Transverse colon (tissue), 3 donors: ENCODE results near the gene MTHFD2L.

Source experiments
- POLR2A ChIP-seq: fragments of 450-650 bp; IDR thresholded peaks from one replicate; pipeline ENCODE4 v1.6.1; 2016; ENCODE audit warnings: antibody characterized with exemption, mild to moderate bottlenecking, moderate library complexity
- TF ChIP-seq, protein P1 (sequence below), 5 experiments: fragments of 200-600 bp in 3 of 5; fragments of 450-650 bp in 2 of 5; sonication (generic) in 3 of 5; IDR thresholded peaks; 1 replicate in 2 of 5; 2 replicates in 3 of 5; pipeline ENCODE4 v1.5.1; 2016 to 2017; ENCODE audit warnings: antibody characterized with exemption in 5 of 5, inconsistent platforms in 3 of 5, mild to moderate bottlenecking in 2 of 5, moderate library complexity in 1 of 5

DNA sequence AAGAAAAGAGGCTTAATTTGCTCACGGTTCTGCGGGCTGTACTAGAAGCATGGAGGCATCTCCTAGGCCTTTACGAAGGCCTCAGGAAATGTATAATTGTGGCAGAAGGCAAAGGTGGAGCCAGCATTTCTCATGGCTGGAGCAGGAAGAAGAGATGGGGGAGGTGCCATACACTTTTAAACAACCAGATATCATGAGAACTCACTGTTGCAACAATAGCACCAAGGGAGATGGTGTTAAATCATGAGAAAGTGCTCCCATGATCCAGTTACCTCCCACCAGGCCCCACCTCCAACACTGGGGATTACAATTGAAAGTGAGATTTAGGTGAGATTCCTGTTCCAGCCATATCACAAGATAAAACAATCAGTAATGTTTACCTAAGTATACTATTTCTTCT is 45.5 kb downstream of the MTHFD2L start:
- TF ChIP-seq POLR2A: no peak
- TF ChIP-seq, protein P1, sequence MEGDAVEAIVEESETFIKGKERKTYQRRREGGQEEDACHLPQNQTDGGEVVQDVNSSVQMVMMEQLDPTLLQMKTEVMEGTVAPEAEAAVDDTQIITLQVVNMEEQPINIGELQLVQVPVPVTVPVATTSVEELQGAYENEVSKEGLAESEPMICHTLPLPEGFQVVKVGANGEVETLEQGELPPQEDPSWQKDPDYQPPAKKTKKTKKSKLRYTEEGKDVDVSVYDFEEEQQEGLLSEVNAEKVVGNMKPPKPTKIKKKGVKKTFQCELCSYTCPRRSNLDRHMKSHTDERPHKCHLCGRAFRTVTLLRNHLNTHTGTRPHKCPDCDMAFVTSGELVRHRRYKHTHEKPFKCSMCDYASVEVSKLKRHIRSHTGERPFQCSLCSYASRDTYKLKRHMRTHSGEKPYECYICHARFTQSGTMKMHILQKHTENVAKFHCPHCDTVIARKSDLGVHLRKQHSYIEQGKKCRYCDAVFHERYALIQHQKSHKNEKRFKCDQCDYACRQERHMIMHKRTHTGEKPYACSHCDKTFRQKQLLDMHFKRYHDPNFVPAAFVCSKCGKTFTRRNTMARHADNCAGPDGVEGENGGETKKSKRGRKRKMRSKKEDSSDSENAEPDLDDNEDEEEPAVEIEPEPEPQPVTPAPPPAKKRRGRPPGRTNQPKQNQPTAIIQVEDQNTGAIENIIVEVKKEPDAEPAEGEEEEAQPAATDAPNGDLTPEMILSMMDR (IDR thresholded peaks at IDR 0.05): no peak
